Activated effector memory CD4-positive, alpha-beta T cell treated with anti-CD3 and anti-CD28 coated beads, Interleukin-2, amount 50 U/mL, for 16 hours (primary cell): Measurements from ENCODE around the gene EHF.
"Not testable (repeated sequence)": the region's sequence is repeated elsewhere in the genome, so short reads cannot be mapped to it uniquely, and the experiment has no call there.

Source experiments
- DNase-seq: peaks from one replicate; pipeline ENCODE4 v3.0.0-alpha.2; 2020

The EHF gene

DNA sequence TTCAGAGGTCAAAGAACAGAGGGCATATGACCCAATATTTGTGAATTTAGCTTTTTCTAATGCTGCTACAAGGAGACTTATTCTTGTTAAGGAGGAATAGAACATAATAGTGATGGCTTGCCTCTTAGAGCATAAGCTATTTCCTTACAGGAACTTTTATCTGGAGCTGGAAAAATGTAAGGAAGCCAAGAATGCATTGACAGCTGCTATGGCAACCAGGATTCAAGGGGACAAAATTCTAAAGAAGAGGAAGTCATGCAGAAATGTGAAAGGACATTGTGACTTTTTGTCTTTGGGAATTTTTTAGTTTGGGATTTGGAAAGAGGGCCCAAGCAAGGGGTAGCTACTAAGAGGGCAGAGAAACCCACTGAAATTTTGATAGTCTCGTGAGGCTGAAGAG is 51.1 kb downstream of the EHF start:
- DNase-seq, result no peak

DNA sequence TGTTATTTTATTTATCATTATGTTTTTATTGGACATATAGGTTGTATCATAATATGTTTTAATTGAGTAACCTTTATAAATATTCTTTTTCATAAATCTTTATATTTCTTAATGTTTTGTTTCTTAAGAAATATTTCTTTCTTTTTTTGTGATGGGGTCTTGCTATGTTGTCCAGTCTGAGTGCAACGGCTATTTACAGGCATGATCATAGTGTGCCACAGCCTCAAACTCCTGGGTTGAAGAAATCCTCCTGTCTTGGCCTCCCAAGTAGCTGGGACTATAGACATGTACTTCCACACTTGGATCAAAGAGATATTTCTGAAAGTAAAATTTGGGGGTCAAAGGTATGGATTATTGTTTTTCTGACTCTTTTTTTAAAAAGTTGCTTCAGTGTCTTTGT is 53.1 kb downstream of the EHF start:
- DNase-seq, result no peak

- no peak for DNase-seq
Observed at GRCh38 chr11:34676227-34676626, 55.3 kb downstream of the EHF start.

DNA sequence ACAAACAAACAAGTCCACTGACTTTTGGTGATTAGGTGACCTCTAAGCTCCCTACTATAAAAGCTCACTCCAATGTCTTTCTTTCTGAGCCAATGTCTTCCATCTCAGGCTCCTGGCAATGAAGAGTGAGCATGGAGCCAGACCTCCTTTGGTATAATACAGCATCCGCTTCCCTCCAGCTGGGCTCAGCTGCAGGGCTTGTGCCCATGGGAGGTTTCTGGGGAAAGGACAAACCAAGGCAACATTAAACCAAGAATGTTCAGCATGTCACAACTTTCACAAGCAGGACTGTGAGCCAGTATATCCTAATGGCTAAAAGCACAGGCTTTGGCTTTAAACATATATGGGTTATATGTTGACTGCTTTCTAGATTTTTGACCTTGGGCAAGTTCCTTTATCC is 58.8 kb downstream of the EHF start:
- DNase-seq, result no peak

DNA sequence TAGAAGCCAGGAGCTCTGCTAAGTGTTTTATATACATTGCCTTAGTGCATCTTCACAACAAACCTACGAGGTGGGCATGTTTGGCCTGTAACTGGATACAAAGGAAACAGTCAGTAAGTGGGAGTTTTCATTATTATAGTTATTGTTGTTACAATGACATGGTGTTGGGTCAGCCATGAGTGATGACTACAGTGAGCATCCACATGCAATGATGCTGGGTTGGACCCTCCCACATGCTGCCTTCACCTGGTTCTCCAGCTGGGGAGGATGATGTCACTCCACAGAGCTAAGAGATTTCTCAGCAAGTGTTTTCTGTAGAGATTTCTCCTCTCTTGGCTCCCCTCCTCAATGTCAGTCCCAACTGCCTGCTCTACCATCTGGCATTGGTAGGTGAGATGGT is 59.3 kb downstream of the EHF start:
- DNase-seq, result no peak

- DNase-seq, result no peak
Observed at GRCh38 chr11:34680918-34681586, 60.2 kb downstream of the EHF start.

DNA sequence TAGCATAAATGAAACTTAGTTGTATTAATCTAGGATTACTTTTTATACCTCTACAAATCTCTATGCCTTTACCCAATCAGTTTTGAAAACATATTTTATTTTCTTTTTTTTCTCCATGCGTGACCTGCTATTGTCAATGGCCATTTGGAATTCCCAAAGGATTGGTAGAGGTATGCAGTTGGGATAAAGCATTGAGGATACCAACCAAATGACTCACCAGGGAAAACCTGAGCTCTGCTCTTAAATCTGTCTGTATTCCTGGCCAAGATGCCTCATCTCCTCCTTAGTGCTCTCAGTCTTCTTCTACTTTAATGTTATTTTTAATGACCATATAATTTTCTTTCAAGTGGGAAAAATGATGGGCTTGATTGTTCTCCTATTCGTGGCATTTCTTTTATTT is 61.9 kb downstream of the EHF start:
- no peak for DNase-seq

DNA sequence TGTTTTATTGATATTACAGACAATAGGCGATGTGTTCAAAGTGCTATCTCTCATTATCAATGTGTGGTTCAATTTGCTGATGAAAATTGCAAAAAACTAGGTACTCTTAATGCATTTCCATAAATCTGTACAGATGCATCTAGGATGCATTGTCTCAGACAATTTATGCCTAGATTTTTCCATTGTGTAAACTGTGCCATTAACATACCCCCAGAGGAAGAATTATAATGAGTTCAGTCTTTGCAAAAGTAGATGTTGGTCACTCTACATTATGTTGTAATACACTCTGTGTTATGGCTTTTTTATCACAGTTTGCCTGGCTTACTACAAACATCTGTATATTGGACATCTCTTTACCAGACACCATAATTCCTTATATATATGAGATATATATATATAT is 62.5 kb downstream of the EHF start:
- DNase-seq, result no peak

DNA sequence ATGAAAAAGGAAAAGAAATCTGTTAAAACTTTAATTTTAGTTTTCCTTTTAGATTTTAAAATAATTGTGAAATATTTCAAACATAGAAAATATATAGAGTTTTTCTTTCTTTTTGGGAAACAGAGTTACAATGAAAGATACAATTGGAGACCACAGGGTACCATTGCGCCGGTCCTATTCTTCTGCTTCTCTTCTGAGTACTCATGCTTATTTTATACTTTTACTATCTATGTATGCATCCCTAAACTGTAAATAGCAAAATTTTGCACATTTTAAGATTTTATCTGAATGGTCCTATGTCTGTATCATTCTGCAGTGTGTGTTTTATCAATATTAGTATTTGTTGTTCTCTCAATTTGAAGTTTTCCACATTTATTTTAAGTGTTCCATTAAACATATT is 65.0 kb downstream of the EHF start:
- DNase-seq, result no peak

DNA sequence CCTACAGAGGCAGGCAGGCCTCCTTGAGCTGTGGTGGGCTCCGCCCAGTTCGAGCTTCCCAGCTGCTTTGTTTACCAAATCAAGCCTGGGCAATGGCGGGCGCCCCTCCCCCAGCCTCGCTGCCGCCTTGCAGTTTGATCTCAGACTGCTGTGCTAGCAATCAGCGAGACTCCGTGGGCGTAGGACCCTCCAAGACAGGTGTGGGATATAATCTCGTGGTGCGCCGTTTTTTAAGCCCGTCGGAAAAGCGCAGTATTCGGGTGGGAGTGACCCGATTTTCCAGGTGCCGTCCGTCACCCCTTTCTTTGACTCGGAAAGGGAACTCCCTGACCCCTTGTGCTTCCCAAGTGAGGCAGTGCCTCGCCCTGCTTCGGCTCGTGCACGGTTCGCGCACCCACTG is 71.4 kb downstream of the EHF start:
- DNase-seq, result not testable (repeated sequence)

GRCh38 chr11:34696862-34697261 is 76.0 kb downstream of the EHF start:
- DNase-seq, result no peak

- no peak for DNase-seq
Observed at GRCh38 chr11:34706709-34707461, 86.0 kb downstream of the EHF start.

DNA sequence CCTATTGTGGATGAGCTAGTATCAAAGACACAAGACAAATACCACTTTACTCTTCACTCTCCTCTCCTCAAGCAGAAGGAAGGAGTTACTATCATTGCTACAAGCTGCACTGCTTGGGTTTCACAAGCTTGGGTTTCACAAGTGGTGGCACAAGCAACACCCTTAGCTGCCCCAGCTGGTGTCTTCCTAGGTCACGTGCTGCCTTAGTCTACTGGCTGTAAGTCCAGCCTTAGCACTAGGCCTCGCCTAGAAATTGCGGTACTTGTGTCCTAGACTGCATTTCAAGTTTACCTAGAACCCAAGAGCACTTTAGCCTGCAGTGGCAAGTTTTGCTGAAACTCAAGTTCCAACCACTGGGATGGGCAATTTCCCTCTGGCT is 86.6 kb downstream of the EHF start:
- DNase-seq, result no peak
